NCI-H82 treated with DMSO at 0.1 percent for 48 hours (cell line): ENCODE data around the gene SPATC1L.
"Not testable (repeated sequence)": the region's sequence is repeated elsewhere in the genome, so short reads cannot be mapped to it uniquely, and the experiment has no call there.

Experiments used
- DNase-seq: peaks from one replicate; lab custom pipeline; 2025; ENCODE audit not compliant: unreplicated experiment; lab: John Stamatoyannopoulos, UW

SPATC1L gene

DNA sequence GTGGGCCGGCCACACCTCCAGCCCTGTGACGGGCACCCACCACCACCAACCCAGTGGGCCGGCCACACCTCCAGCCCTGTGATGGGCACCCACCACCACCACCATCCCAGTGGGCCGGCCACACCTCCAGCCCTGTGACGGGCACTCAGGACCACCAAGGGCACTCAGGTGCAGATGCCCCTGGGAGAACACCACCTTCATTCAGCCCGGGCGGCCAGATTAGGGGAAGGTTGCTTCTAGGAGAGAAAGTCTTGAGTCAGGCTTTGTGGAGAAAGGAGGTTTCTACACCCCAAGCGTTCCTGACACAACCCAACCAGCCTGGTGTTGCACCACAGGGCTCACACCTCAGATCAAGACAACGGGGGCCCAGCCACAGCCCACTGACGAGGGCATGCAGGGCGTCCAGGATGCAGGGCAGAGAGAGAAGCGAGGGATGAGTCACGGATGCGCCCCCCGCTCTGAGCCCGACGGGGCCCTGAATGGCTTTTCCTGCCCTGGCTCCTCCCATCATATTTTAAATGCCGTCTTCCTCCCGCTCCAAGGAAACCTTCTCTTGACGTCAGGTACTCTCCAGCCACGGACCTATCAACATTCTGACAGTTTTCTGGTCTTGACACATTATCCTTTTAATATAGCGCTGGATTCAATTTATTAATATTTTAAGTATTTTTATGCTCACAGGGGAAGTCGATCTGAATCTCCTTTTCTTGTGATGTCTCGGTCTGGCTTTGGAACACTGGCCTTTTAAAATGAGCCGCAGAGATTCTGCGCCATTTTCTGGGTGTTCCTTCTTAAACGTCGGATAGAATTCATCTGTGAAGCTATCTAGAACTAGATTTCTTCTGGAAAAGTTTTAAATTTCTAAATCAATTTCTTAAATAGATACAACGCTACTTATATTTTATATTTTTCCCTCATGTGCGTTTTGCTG lies 631 bp upstream of the SPATC1L start:
- peak; percentile 44 for DNase-seq

DNA sequence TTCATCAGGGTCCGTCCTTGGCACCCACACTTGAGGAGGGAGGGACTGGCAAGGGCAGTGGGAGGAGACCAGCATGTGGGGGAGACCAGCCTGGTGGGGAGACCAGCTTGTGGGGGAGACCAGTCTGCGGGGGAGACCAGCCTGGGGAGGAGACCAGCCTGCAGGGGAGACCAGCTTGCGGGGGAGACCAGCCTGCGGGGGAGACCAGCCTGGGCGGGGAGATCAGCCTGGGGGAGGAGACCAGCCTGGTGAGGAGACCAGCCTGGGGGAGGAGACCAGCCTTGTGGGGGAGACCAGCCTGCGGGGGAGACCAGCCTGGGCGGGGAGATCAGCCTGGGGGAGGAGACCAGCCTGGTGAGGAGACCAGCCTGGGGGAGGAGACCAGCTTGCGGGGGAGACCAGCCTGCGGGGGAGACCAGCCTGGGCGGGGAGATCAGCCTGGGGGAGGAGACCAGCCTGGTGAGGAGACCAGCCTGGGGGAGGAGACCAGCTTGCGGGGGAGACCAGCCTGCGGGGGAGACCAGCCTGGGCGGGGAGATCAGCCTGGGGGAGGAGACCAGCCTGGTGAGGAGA lies 836 bp downstream of the SPATC1L start:
- DNase-seq, result not testable (repeated sequence)

DNA sequence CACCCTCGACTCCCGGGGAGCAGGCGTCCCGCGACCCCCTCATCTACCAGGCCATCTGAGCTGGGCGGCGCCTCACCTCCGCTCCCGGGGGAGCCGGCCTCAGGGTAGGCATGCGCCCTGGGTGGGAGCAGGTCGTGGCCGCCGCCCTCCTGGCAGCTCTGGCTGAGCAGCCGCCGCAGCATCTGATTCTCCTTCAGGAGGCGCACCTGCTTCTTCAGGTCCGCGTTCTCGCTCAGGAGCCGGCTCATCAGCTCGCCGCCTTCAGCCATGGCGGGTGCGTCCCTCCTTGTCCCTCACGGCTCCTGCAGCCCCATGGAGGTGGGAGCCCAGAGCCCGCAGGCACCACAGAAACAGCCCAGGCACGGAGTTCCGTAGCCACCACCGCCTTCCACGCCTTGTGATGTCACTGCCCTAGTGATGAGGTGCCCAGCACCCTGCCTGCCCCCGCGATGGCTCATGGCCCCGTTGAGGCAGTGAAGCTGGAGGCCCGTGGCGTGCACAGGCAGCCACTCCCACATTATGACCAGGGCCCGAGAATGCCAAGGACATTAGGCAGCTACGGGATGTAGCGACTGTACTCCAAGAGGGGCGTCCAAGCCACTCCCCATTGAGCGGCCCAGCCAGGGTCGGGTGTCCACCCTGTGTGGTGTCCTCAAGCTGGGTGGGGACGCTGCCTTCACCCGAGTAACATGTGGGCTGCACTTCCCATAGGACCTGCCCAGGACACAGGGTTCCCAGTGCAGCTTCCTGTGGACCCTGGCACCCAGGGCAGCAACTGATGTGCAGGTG lies 1.5 kb downstream of the SPATC1L start:
- no peak for DNase-seq

DNA sequence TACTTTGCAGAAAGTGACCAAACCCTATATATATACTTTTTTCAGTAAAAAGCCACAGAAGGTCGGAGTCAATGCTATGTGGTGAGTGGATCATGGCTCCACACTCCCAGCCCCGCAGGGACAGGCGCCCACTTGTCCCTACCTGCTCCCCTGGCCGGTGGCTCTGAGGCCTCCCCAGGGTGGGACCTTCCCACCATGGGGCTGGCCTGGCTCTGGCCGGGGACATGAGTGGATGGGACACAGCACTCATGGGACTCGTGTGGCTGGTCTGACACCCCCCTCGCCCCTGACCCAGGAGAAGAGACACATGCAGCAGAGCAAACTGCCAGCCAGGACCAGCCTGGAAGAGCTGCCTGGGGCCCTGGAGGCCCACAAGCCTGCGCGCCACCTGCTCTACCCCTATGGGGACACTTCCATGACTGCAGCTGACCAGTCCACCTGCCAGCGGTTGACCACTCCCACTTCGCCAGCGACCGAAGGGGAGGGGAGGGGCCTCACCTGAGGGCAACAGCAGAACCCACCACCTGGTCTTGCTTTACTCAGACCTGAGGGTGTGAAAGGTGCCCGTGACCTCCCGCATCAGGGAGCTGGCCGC lies 2.2 kb downstream of the SPATC1L start:
- no peak for DNase-seq

DNA sequence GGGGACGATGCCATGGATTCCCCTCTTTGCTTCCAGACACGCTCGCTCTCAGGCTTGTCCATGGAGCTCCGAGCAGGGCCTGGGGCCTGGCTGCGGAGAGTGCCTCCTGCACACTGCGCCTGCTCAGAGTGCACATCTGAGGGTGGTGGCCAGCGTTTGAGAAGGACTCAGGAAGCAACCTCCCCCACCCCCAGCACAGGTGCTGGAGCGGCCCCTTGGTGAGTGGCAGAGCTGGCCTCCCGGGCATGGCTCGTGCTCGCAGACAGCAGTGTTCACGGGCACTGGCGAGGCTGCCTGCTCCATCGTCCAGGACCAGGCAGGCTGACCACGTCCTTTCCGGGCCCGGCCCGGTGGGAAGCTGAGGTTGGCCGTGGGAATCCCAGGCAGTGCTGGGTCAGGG lies 2.8 kb downstream of the SPATC1L start:
- no peak for DNase-seq

DNA sequence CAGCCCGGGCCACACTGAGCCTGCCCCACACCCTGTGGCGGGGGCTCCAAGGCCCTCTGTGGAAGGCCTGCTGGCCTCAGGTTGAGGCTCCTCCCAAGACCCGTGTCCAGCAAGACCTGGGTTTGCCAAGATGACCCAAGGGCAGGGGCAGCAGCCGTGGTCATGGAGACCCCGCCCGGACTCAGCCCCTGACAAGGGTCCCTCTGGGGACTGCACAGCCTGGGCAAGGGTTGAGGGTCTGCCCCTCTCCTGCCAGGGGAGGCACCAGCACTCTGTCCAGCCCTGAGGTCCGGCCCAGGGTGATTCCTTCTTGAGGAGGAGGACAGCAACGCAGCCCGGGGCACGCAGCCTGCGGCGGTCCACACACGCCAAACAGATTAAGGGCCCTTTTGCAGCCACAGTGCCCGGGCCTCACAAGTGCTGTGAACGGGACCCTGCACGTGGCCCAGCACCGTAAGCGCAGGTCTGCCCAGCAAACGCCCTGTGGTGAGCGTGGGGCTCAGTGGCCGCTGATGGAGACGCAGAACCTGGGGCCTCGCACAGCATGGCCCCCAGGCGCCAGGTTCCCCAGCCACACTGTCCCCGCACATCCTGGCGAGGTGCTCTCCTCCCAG lies 3.4 kb downstream of the SPATC1L start:
- no peak for DNase-seq

DNA sequence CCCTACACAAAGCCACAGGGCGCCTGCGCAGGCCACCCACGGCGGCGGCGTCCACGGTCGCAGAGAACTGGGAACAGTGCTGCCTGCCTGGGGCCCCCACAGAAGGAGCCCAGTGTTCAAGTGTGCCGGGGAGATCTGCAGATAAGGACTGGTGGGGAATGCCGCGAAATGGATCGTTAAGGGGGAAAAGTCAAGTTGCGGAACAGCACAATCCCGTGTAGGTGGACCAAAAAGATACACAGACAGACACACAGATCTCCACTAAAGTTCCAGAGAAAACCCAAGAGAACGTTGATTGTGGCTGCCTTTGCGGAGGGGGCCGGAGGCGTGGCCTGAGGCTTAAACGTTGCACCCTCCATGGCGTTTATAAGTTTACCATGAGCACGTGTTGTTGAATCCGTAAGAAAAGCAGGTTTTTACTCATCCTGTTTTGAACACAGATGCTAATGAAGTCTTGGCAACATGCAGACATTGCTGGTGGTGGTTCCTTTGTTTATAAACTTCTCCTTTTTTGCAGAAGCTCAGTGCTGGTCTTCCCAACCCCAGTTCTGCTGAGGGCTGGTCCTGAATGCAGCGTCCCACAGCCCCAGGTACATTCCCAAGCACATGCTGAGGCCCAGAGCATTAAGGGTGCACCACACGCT lies 4.1 kb downstream of the SPATC1L start:
- DNase-seq, result no peak

DNA sequence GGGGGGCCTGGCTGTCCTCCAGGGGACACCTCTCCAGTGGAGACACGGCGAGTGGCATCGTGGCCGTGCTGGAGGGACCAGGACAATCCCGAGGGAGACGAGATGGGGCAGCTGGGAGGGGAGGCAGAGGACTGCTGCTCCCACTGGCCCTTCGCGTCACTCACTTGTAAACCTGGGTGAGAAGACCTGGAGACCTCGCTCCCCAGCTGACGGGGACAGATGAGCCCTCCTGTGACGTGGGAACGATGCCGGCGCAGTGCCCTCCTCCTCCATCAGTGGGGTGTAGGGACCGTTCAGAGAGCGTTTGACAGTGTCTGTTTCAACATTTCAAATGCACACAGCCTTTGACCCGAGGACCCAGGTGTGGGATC lies 4.6 kb downstream of the SPATC1L start:
- DNase-seq, result no peak

DNA sequence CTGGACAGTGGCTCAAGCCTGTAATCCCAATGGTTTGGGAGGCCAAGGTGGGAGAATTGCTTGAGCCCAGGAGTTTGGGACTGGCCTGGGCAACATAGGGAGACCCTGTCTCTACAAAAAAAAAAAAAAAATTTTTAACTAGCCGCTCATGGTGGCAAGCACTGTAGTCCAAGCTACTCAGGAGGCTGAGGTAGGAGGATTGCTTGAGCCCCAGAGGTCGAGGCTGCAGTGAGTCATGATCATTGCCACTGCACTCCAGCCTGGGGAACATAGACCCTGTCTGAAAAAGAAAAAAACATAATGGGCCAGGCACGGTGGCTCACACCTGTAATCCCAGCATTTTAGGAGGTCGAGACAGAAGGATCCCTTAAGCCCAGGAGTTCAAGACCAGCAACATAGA lies 5.3 kb downstream of the SPATC1L start:
- no peak for DNase-seq

DNA sequence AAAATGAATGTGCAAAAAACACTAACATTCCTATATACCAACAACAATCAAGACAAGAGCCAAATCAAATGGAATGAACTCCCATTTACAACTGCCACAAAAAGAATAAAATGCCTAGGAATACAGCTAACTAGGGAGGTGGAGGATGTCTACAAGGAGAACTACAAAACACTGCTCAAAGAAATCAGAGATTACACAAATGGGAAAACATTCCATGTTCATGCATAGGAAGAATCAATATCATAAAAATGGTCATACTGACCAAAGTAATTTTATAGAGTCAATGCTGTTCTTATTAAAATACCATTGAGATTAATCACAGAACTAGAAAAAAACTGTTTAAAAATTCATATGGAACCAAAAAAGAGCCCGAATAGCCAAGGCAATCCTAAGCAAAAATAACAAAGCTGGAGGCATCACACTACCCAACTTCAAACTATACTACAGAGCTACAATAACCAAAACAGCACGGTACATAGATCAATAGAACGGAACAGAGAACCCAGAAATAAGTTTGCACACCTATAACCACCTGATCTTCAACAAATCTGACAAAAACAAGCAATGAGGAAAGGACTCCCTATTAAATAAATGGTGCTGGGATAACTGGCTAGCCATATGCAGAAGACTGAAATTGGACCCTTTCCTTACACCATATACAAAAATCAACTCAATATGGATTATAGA lies 7.7 kb downstream of the SPATC1L start:
- not testable (repeated sequence) for DNase-seq

DNA sequence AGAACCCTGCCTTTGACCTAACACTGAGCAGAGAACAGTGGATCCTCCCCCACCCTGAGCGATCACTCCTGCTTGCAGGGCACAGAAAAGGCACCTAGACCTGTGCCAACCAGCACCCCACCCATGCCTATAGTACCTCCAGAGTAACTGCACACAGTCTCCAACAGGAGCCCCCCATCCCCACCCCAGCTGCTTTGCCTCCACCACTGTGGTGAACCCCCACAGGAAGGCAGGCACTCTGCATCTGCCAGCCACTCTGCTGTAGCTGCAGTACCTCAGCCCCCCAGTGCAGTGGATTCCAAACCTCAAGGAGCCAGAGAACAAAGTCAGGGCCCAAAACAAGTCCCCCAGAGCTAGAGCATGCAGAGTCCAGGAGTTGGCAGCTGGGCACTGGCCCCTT lies 10.7 kb downstream of the SPATC1L start:
- DNase-seq, result no peak

DNA sequence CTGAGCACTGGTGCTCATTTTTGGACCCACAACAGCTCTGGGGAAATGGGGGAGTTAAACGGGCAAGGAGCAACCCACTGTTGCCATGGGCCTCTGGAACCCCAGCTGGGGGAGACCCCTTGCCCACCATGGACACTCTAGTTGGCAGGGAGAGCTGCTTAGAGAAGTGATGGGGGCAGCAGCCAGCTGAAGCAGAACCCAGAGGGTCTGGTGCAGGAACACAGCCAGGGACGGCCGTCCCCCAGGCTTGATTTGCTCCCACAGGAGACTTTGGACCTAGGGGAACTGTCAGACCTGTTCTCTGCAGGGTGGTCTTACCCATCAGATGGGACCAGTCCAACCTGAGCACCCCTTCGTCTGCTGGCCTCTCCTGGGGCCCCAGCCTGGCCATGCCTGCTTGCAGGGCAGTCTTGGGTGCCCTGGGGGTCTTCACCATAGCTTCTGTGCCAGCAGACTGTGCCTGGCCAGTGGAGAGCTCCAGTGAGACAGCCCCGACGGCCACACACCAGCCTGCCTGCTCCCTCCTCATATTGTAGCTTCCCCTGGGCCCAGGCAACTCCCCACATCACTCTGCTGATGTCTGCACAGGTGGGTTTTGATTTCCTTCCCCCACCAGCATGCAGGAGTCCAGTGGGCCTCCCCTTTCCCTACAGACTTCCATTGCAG lies 11.3 kb downstream of the SPATC1L start:
- DNase-seq, result no peak

DNA sequence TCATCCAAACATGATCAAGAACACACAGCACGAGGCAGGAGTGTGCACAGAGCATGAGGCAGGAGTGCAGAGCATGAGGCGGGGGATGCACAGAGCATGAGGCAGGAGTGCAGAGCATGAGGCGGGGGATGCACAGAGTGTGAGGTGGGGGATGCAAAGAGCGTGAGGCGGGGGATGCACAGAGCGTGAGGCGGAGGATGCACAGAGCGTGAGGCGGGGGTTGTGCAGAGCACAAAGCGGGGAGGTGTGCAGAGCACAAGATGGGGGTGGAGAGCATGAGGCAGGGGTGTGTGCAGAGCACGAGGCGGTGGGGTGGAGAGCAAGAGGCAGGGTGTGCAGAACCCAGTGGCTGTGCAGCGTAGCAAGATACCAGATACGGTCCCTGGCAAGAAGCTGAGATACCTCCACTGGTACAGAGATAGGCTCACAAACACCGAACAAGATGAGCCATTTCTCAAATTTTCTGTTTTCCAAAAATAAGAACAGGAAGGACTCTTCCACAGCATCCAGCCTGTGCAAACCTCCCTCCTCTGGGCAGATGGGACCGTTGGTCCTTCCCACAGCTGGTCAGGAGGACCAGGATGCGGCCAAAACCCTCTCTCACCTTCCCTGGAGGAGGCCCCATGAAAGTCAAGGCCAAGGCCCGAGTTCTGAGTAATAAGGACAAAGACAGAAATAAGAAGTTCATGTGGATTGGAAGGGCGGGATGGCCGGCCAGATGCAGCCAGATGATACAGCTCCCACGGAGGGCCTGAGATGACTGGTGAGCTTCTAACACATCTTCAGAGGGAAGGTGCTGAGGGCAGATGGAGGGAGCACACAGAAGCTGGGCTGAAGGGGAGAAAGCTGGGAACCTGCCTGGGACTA lies 12.0 kb downstream of the SPATC1L start:
- DNase-seq, result no peak

DNA sequence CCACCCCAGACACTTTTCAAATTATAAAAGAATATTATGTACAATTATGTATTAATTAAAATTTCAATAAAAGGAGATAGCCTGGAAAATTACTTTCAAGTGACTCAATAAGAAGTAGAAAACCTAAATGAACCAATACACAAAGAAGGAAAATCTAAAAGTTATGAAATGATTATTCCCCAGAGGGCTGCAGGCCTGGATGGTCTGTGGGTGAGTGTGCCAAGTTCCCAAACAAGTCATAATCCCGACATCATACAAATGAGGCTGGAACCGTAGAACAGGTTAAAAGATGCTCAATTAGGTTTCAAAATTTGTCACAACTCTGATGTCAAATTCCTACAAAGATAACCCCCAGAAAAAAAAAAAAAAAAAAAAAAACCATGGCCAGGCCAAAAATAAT lies 12.7 kb downstream of the SPATC1L start:
- no peak for DNase-seq

DNA sequence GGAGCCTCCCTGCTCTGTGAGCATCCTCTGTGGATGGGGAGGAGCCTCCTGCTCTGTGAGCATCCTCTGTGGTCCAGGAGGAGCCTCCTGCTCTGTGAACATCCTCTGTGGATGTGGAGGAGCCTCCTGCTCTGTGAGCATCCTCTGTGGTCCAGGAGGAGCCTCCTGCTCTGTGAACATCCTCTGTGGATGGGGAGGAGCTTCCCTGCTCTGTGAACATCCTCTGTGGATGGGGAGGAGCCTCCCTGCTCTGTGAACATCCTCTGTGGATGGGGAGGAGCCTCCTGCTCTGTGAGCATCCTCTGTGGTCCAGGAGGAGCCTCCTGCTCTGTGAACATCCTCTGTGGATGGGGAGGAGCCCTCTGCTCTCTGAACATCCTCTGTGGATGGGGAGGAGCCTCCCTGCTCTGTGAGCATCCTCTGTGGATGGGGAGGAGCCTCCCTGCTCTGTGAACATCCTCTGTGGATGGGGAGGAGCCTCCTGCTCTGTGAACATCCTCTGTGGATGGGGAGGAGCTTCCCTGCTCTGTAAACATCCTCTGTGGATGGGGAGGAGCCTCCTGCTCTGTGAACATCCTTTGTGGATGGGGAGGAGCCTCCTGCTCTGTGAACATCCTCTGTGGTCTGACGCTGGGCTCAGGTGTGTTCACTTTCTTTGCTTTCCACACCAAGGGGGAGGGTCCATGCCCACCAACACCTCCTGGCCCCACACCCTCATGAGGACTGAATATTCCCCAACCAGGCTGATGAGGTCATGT lies 13.6 kb downstream of the SPATC1L start:
- not testable (repeated sequence) for DNase-seq

DNA sequence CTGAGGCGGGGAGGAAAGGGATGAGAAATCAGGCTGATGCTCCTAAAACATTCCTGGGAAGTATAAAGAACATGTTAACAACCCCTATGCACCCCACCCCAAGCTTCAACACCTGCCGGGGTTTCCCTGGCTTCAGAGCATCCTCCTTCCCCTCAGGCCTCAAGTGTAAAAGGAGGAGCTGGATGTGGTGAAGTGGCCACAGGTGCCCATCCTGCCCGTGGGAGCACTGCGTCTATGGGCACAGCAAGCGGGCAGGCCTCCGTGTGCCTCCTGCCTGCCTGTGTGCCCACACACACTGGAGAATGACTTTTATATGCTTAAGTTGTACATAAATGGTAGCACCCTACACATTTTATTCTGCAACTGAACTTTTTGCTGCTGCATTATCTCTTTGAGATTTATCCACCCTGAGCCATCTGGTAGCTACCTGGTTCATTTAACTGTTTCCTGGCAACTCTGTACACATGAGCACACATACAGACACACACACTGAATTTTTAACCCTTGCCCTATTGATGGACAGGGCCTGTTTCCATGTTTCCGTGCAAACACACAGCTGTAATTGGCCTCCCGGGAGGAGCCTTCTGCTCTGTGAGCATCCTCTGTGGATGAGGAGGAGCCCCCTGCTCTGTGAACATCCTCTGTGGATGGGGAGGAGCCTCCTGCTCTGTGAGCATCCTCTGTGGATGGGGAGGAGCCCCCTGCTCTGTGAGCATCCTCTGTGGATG lies 15.4 kb downstream of the SPATC1L start:
- no peak for DNase-seq

DNA sequence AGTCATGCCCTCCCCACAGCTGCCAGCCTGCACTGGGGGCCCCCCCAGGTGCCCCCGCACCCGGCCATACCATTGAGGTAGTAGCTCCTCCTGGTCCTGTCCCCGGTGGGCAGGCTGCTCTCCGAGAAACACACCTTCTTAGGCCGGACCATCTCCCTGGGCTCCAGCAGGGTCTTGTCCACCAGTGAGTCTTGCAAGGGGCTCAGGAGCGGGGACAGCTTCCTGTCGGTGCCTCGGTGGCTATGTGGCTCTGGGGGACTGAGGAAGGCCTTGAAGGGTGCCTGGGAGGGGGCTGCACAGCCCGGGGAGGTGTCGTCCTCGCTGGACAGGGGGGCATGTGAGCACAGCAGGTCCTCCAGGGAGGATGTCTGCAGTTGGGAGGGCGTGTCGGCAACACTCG lies 16.0 kb downstream of the SPATC1L start:
- DNase-seq, result no peak
